Measurements from ENCODE around the gene RRAGD. TPM values are rescaled to one million over a fixed set of nuclear protein-coding genes. Genes with fewer than 3 reads are reported as not detected.

RRAGD gene
- total RNA-seq, 1 donor from 2014 or later = 5.4 TPM

DNA sequence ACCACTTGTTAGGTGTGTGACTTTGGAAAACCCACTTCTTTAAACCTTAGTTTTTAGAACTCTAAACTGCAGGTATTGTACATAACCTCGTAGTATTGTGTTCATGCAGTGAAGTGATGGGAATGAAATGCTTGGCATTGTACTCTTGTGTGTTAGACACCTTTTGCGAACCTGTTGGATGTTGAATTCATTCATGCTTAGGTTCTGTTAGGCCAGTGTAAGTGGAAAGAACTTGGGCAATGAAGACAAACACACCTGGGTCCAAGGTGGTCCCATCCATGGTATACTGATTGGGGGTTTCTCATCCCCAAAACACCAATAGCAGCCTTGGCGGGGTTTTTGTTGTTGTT, 22.1 kb upstream of the RRAGD start:
- H3K27me3 Mint-ChIP-seq = no peaks in the 10 kb centered on the region
- intact Hi-C loops (cut with micrococcal nuclease) = loop anchor here (5.0 to 10.0 kb wide), 3 partner anchors 271 to 781 kb away; no protein-coding TSS in a partner anchor
- CTCF ChIA-PET = interaction anchor here (0.7 to 1.5 kb wide), 5 partner anchors 62 to 183 kb away, joined by 3 to 7 read pairs (median 4); no protein-coding TSS in a partner anchor
- POLR2A ChIA-PET = interaction anchor here (0.9 to 1.3 kb wide), 2 partner anchors 165 to 204 kb away, joined by 3 to 6 read pairs; partner anchors contain the start of gene LYRM2
- peaks cover 11% of the 10 kb centered on the region for H3K4me1 Mint-ChIP-seq
- peak overlapping the region; percentile 41 for H3K27ac Mint-ChIP-seq
- TF ChIP-seq, protein P1, sequence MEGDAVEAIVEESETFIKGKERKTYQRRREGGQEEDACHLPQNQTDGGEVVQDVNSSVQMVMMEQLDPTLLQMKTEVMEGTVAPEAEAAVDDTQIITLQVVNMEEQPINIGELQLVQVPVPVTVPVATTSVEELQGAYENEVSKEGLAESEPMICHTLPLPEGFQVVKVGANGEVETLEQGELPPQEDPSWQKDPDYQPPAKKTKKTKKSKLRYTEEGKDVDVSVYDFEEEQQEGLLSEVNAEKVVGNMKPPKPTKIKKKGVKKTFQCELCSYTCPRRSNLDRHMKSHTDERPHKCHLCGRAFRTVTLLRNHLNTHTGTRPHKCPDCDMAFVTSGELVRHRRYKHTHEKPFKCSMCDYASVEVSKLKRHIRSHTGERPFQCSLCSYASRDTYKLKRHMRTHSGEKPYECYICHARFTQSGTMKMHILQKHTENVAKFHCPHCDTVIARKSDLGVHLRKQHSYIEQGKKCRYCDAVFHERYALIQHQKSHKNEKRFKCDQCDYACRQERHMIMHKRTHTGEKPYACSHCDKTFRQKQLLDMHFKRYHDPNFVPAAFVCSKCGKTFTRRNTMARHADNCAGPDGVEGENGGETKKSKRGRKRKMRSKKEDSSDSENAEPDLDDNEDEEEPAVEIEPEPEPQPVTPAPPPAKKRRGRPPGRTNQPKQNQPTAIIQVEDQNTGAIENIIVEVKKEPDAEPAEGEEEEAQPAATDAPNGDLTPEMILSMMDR (IDR thresholded peaks at IDR 0.05) = no peak
- H3K9me3 Mint-ChIP-seq = no peaks in the 10 kb centered on the region
- peak overlapping the region; percentile 86 for H3K4me3 Mint-ChIP-seq
- DNase-seq (no peak), ATAC-seq (ENCODE audit: low read depth) (no peak)
- no peaks in the 10 kb centered on the region for H3K36me3 Mint-ChIP-seq (ENCODE audit: low read depth)

DNA sequence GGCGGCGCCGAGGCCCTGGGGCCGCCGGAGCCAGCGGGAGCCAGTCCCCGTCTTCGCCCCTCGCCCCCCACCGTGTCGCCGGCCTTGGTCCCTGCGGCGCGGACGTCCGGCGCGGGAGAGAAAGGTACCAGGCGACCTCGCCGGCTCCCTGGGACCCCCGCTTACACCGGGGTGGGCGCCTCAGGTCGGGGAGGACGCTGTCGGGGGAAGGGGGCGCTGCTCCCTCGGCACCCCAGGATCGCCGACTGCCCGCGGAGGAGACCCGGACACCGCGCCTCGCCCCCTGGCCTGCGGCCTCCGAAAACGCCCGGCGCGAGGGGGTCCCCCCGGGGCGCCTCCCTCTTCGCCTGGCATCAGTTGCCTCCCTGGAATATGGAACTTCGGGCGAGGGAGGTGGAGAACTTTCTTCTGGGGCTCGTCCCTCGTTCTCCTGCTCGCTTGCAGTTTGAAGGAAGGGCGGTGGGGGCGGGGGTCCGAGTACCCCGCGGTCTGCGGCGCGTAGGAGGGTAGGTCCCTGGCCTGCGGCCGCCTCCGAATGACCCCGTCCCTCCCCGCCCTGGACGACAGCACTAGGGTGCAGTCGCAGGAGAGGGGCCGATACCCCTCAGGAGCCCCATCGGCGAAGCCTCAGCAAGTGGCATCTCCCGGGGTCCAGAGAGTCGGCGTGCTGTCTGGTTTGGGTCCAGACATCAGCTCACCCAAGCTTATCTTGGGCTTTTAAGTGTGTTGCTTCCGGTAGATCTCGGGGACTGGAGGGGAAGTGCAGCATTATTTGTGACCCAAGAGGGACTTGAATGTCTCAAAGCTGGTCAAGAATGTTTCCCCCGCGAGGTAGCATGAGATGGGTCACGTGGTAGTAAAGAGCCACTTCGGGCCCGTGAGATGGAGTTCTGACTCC, 21.4 kb upstream of the RRAGD start:
- TF ChIP-seq, protein P1 (IDR thresholded peaks at IDR 0.05) = no peak
- peak; percentile 22 for ATAC-seq (ENCODE audit: low read depth)
- no peaks in the 10 kb centered on the region for H3K27me3 Mint-ChIP-seq
- peak; percentile 39 for DNase-seq
- H3K27ac Mint-ChIP-seq = peak overlapping the region; percentile 41
- peak overlapping the region; percentile 86 for H3K4me3 Mint-ChIP-seq
- intact Hi-C loops (cut with micrococcal nuclease) = loop anchor here (1.0 to 10.0 kb wide), 8 partner anchors 22 to 1045 kb away; partner anchors contain the start of gene LYRM2
- no peaks in the 10 kb centered on the region for H3K36me3 Mint-ChIP-seq (ENCODE audit: low read depth)
- CTCF ChIA-PET = interaction anchor here (0.7 to 3.2 kb wide), 8 partner anchors 20 to 507 kb away, joined by 3 to 16 read pairs (median 4); no protein-coding TSS in a partner anchor
- H3K4me1 Mint-ChIP-seq = peaks cover 11% of the 10 kb centered on the region
- POLR2A ChIA-PET = interaction anchor here (0.9 to 1.3 kb wide), 2 partner anchors 166 to 205 kb away, joined by 3 to 6 read pairs; partner anchors contain the start of gene LYRM2
- no peaks in the 10 kb centered on the region for H3K9me3 Mint-ChIP-seq

DNA sequence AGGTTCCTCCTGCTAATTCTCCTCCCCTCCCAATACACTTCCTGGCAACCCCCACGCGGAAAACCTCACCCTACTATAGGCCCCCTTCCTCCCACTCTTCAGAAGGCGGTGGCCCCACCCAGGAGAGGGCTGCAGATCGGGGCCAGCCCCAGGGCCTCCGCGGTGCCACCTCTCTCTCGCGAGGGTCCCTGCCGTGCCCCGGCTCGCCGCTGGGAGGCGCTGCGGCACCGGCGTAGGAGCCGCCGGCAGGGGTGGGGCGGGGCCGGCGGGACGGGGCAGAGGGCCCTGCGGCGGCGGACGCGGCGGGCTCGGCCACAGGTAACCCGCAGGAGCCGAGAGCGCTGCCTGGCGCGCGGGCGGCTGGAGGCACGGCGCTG, 20.8 kb upstream of the RRAGD start, which contains the start of gene ANKRD6:
Gene ANKRD6, plus strand, starts transcription at position 278 of the 377 bp plus-strand sequence. CDS start 133,825 bp downstream, outside the sequence.
- ATAC-seq (ENCODE audit: low read depth) = peak; percentile 97
- H3K4me1 Mint-ChIP-seq = peaks cover 11% of the 10 kb centered on the region
- no peaks in the 10 kb centered on the region for H3K9me3 Mint-ChIP-seq
- H3K27me3 Mint-ChIP-seq = peaks cover 4% of the 10 kb centered on the region
- intact Hi-C loops (cut with micrococcal nuclease) = loop anchor here (1.0 to 10.0 kb wide), 8 partner anchors 22 to 1046 kb away; partner anchors contain the start of gene LYRM2
- no peaks in the 10 kb centered on the region for H3K36me3 Mint-ChIP-seq (ENCODE audit: low read depth)
- H3K4me3 Mint-ChIP-seq = peak within 1 kb of the TSS; percentile 86
- ChIA-PET CTCF (interaction anchor here (0.7 to 3.2 kb wide), 11 partner anchors 21 to 508 kb away, joined by 3 to 21 read pairs (median 3); partner anchors contain the start of gene LYRM2), POLR2A (interaction anchor here (0.6 kb wide), 1 partner anchor 82 kb away, joined by 3 read pairs; no protein-coding TSS in a partner anchor)
- DNase-seq = peak; percentile 95
- TF ChIP-seq, protein P1 (IDR thresholded peaks at IDR 0.05) = no peak
- peak within 1 kb of the TSS; percentile 41 for H3K27ac Mint-ChIP-seq

DNA sequence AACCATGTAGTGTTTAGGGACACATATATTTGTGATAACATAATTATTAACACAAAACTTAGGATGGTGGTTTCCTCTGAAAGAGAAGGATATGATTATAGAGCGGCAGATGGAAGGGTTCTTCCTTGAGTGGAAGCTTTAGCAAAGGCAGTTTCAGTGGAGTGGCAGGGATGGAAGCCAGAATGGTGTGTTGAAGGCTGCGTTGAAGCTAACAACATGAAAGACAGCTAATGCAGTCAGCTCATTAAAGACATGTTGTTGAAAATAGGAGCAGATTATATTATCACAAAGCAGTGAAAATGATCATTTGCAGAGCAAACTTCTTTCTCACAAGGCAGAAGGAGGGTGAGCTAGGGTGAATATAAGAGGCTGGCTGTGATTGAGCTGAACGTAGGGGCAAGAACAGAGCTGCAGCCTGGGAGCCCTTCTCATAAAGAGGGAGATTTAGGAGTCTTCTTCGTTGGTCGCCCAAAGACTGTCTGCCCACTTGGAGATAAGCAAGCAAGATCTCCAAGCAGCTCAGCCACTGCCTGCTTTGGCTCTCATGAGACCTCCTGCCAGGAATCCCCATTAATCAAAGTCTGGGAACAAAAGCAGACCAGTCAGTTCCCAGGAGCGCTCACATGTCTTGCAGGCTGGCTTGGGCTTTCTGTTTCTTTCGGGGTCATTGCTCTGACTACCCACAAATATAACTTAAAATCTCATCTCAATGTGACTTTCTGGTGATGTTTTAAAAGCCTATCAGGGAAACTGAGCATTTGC, 18.3 kb upstream of the RRAGD start:
- no peak for ATAC-seq (ENCODE audit: low read depth)
- TF ChIP-seq, protein P1 (IDR thresholded peaks at IDR 0.05) = no peak
- no peak for DNase-seq
- peaks cover 4% of the 10 kb centered on the region for H3K27me3 Mint-ChIP-seq
- H3K36me3 Mint-ChIP-seq (ENCODE audit: low read depth) = no peaks in the 10 kb centered on the region
- no peak overlapping the region for H3K27ac Mint-ChIP-seq
- H3K4me1 Mint-ChIP-seq = peaks cover 11% of the 10 kb centered on the region
- POLR2A ChIA-PET = interaction anchor here (0.5 kb wide), 1 partner anchor 12 kb away, joined by 3 read pairs; no protein-coding TSS in a partner anchor
- intact Hi-C loops (cut with micrococcal nuclease) = loop anchor here (5.0 to 10.0 kb wide), 3 partner anchors 274 to 784 kb away; no protein-coding TSS in a partner anchor
- no peak overlapping the region for H3K4me3 Mint-ChIP-seq
- H3K9me3 Mint-ChIP-seq = no peaks in the 10 kb centered on the region
- CTCF ChIA-PET = interaction anchor here (1.0 to 3.2 kb wide), 3 partner anchors 58 to 186 kb away, joined by 3 to 18 read pairs (median 16); no protein-coding TSS in a partner anchor
